Heart right ventricle (tissue), 16 donors: ENCODE data around the gene PRG3. TPM values are rescaled to one million over a fixed set of nuclear protein-coding genes. Genes with fewer than 3 reads are reported as not detected.

Source experiments
- ATAC-seq, 8 donors: fragments of 200-7000 bp; cut with Tn5 transposase; one replicate each; pipeline ENCODE4 v1.9.1; 2020; ENCODE audit warnings: mild to moderate bottlenecking in 8 of 8, moderate library complexity in 8 of 8, moderate number of reproducible peaks in 1 of 8
- DNase-seq, 2 donors: peaks; one replicate each; pipeline ENCODE4 v3.0.0-alpha.2; 2020
- H3K27ac ChIP-seq, 10 donors: fragments of 200-600 bp; sonication (generic) in 2 of 10; one replicate each; pipeline versions ENCODE4 v1.5.0 to v1.8.0; 2020 to 2022; ENCODE audit warnings: mild to moderate bottlenecking in 3 of 10
- H3K27me3 ChIP-seq, 7 donors: fragments of 200-600 bp; one replicate each; pipeline ENCODE4 v1.8.0; 2021 to 2022; ENCODE audit warnings: mild to moderate bottlenecking in 2 of 7
- H3K36me3 ChIP-seq, 9 donors: fragments of 200-600 bp; sonication (generic) in 1 of 9; one replicate each; pipeline versions ENCODE4 v1.5.0 to v1.8.0; 2020 to 2022; ENCODE audit warnings: mild to moderate bottlenecking in 2 of 9
- H3K4me1 ChIP-seq, 9 donors: fragments of 200-600 bp; sonication (generic) in 1 of 9; one replicate each; pipeline versions ENCODE4 v1.5.0 to v1.8.0; 2020 to 2022; ENCODE audit warnings: mild to moderate bottlenecking in 4 of 9
- H3K4me3 ChIP-seq, 10 donors: fragments of 200-600 bp; sonication (generic) in 2 of 10; one replicate each; pipeline versions ENCODE4 v1.5.0 to v1.8.0; 2020 to 2022; ENCODE audit warnings: mild to moderate bottlenecking in 7 of 10, moderate library complexity in 2 of 10
- H3K9me3 ChIP-seq, 11 donors: fragments of 200-600 bp in 10 of 11; sonication (generic) in 2 of 11; one replicate each; pipeline versions ENCODE4 v1.5.0 to v1.8.0; 2013 to 2022; ENCODE audit warnings: mild to moderate bottlenecking in 2 of 11, control low read depth in 1 of 11, moderate library complexity in 1 of 11
- CTCF ChIP-seq, 9 donors: fragments of 200-600 bp; sonication (generic) in 2 of 9; IDR thresholded peaks; one replicate each; pipeline versions ENCODE4 v1.5.0 to v1.8.0; 2021 to 2022; ENCODE audit warnings: antibody characterized with exemption in 9 of 9, mild to moderate bottlenecking in 5 of 9, moderate library complexity in 1 of 9
- WGBS, 2 donors: extraction: QIAGEN DNeasy Blood & Tissue Kit; methylation state at CpG; one replicate each; pipeline ENCODE4 v1.1.7; 2013; ENCODE audit warnings: inconsistent platforms in 1 of 2; 5-methylcytosine and 5-hydroxymethylcytosine counted together
- intact Hi-C, 10 donors: fragments of 100-400 bp; cut with DNase I; formaldehyde crosslinking; loops; one replicate each; pipeline versions ENCODE4 v1.11.1 to v1.14.2; 2022
- polyA plus RNA-seq, 2 donors: library from polyadenylated mRNA; stranded (reverse); fragments of 200-250 nt; gene quantifications; one replicate each; pipeline ENCODE4 v1.2.3, GENCODE V29; 2013
- total RNA-seq, 10 donors: library from RNA; stranded (reverse); fragmentation: NEBNext Ultra II Directional in 3 of 10; extraction: Animal tissue kit (Norgen Biotek cat#: 25700) in 3 of 10; gene quantifications; one replicate each; pipeline versions ENCODE4 v1.2.1 to v1.2.4, GENCODE V29; 2021 to 2023
- donor health status: Arrhythmogenic right ventricular cardiomyopathy.
- donor health status: ischemic (EF 13 %, LVEDD 7.1; RV severe dilation, severe dysfunction).
- donor health status: healthy with polysubstance abuse.
- donor health status: DM: no; HTN: yes; CAD: no.
- donor health status: DM: no; HTN: no; CAD: no.
- donor health status: ischemic (EF 25% LVEDD 6.9; RV normal size, moderate dysfunction).
- donor health status: ischemic (EF 25% LVEDD 5.7; RV mildly dilated, moderate dysfunction).
- donor health status: healthy.
- donor health status: DM: yes; HTN: yes; CAD: no.
- donor health status: Ischemic cardiomyopathy.
- donor health status: ischemic (EF 35%, LVEDD 5.7; RV mildly dilated, moderate dysfunction).
- donor health status: nonischemic (EF 11% LVEDD 7.7; RV severe dilation, severe dysfunction).
- donor health status: DM: yes; HTN: yes; CAD: no.
- donor health status: PGD.
- donor health status: ischemic (EF 29% LVEDD 5.4; RV normal size, mild dysfunction).
- donor health status: nonischemic (EF 23%, LVEDD 6.1; RV moderate dilation, normal function).

PRG3 gene
- total and polyA plus RNA-seq, 12 donors = not detected

- intact Hi-C loops = no loop called here
- H3K27ac ChIP-seq = no peak overlapping the region
- 75 to 78% methylated on average over 5 of the region's 5 CpGs for WGBS, 2 donors
- H3K36me3 ChIP-seq = no peaks in the 10 kb centered on the region
- H3K4me3 ChIP-seq = no peak overlapping the region
- H3K9me3 ChIP-seq = no peaks in the 10 kb centered on the region
- TF ChIP-seq CTCF (IDR thresholded peaks at IDR 0.05) = no peak
- DNase-seq = no peak
- H3K27me3 ChIP-seq = peaks cover 0 to 10% (median 0%) of the 10 kb centered on the region in 7 donors
- H3K4me1 ChIP-seq = peaks cover 0 to 22% (median 11%) of the 10 kb centered on the region in 9 donors
- ATAC-seq = no peak
Observed at GRCh38 chr11:57377107-57377506, 3.8 kb downstream of the PRG3 start.

- peaks cover 0 to 28% (median 11%) of the 10 kb centered on the region in 9 donors for H3K4me1 ChIP-seq
- peaks cover 0 to 10% (median 0%) of the 10 kb centered on the region in 7 donors for H3K27me3 ChIP-seq
- WGBS, 2 donors = 56 to 60% methylated on average over 26 of the region's 26 CpGs
- H3K36me3 ChIP-seq = no peaks in the 10 kb centered on the region
- no peak for ATAC-seq
- no peak overlapping the region for H3K4me3 ChIP-seq
- H3K9me3 ChIP-seq = no peaks in the 10 kb centered on the region
- H3K27ac ChIP-seq = no peak overlapping the region
- intact Hi-C loops = no loop called here
- DNase-seq = no peak
- TF ChIP-seq CTCF (IDR thresholded peaks at IDR 0.05) = no peak
Observed at GRCh38 chr11:57376095-57377090, 4.6 kb downstream of the PRG3 start.

GRCh38 chr11:57375490-57375889 is 5.5 kb downstream of the PRG3 start:
- Histone ChIP-seq H3K9me3 (no peaks in the 10 kb centered on the region), H3K27ac (no peak overlapping the region), H3K27me3 (peaks cover 0 to 10% (median 0%) of the 10 kb centered on the region in 7 donors), H3K4me3 (no peak overlapping the region), H3K36me3 (no peaks in the 10 kb centered on the region), H3K4me1 (peaks cover 0 to 36% (median 11%) of the 10 kb centered on the region in 9 donors)
- no peak for DNase-seq
- intact Hi-C loops = no loop called here
- TF ChIP-seq CTCF (IDR thresholded peaks at IDR 0.05) = no peak
- no peak for ATAC-seq
- 42 to 50% methylated on average over 2 of the region's 2 CpGs for WGBS, 2 donors

- Histone ChIP-seq H3K4me1 (peaks cover 0 to 36% (median 11%) of the 10 kb centered on the region in 9 donors), H3K36me3 (no peaks in the 10 kb centered on the region), H3K9me3 (no peaks in the 10 kb centered on the region), H3K27me3 (peaks cover 0 to 10% (median 0%) of the 10 kb centered on the region in 7 donors), H3K4me3 (no peak overlapping the region), H3K27ac (no peak overlapping the region)
- intact Hi-C loops = no loop called here
- no peak for DNase-seq
- 96 to 97% methylated on average over 3 of the region's 3 CpGs for WGBS, 2 donors
- no peak for TF ChIP-seq CTCF (IDR thresholded peaks at IDR 0.05)
- no peak for ATAC-seq
Observed at GRCh38 chr11:57374966-57375365, 6.0 kb downstream of the PRG3 start.
